ENCODE results near the gene ANKRD39.
"Not testable (repeated sequence)": the region's sequence is repeated elsewhere in the genome, so short reads cannot be mapped to it uniquely, and the experiment has no call there.

ANKRD39 gene, protein sequence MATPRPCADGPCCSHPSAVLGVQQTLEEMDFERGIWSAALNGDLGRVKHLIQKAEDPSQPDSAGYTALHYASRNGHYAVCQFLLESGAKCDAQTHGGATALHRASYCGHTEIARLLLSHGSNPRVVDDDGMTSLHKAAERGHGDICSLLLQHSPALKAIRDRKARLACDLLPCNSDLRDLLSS

DNA sequence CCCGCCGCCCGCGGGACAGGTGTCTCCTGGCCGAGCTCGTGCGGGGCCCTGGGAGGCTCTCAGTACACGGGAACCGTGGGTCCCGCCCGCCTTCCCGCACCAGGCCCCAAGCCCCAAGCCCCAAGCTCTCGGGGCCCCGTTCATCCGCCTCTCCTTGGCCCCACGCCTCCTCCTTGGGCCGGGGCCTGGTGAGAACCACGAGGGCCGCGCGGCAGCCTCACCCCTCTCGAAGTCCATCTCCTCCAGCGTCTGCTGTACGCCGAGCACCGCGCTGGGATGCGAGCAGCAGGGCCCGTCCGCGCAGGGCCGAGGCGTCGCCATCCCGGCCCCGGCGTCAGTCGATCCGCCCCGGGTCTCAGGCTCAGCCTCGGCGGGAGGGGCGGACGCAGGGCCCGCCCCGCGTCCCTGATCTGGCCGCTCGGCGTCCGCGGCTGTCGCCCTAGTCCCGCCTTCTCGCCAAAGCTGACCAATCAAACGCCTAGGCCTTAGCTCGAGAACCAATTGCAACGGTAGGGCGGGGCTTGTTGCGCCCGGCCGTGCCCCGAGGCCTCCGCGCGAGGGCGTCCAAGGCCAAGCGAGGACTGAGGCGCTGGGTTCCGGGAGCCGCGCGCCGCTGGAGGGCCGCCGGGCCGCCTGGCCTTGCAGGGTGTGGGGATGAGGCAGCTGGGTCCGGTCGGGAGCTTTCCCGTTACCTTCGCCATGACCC is at the start of gene ANKRD39:
Gene ANKRD39, minus strand, starts transcription at position 350 of the 706 bp plus-strand sequence. Its CDS starts 29 bp downstream, at position 321.
- in situ Hi-C loops (cut with MboI; ENCODE audit: low pct_unique_long_range_greater_than_20kb, low sequenced_read_pairs): loop anchor here (10.0 kb wide), 1 partner anchor 97 kb away; no protein-coding TSS in a partner anchor
- DNase-seq: peak; percentile 98

DNA sequence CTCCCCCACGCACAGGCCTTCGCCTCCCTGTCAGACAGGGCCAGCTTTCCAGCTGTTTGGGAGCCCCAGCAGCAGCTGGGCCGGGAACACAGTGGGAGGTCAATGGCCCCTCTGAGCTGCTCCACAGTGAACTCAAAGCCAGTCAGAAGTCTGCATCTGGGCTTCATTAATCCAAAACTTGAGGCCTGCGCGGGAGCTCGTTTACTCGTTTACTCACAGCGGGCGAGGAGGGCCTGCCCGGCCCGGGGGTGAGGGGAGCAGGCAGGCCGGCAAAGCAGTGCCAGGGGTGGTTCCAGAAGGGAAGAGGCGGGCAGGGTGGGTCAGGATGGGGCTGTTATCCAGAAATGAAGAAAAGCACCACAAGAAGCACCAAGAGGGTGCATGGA is 48.9 kb upstream of the ANKRD39 start:
- DNase-seq: no peak
- in situ Hi-C loops (cut with MboI; ENCODE audit: low pct_unique_long_range_greater_than_20kb, low sequenced_read_pairs): no loop called here

DNA sequence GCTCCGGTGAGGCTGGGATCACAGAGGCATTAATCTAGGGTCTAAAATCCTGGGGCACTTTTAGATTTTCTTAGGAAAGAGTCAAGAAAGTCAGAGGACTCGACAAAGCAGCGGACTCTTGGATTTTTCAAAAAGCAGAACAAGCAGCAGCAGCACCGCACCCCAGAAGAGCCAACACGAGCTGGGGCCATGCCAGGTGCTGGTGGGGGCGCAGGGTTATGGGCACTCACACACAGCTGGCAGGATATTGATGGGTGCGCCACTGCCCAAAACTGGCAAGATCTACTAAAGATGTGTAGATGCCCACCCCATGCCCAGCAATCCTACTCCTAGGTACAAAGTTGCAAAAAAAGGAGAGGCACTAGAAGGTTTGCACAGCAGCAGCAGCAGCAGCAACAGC is 46.0 kb upstream of the ANKRD39 start:
- no peak for DNase-seq
- in situ Hi-C loops (cut with MboI; ENCODE audit: low pct_unique_long_range_greater_than_20kb, low sequenced_read_pairs): no loop called here

DNA sequence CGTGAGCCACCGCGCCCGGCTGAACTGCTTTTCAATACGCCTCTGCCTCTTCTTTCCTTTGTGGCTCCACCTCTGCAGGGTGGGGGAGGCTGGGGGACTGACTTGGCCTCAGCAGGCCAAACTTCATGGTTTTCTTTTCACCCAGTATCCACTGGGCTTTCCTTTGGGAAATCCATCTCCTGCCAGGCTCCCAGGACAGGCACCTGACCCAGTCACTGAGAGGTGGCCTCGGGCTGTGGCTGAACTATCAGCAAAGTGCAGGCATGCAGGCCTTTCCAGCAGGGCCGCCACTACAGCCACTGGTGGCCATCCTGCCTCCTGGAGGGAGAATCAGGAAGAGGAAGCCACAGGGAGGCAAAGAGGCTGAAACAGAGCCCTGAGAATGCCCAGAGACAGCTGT is 45.5 kb upstream of the ANKRD39 start:
- DNase-seq: no peak
- in situ Hi-C loops (cut with MboI; ENCODE audit: low pct_unique_long_range_greater_than_20kb, low sequenced_read_pairs): no loop called here

DNA sequence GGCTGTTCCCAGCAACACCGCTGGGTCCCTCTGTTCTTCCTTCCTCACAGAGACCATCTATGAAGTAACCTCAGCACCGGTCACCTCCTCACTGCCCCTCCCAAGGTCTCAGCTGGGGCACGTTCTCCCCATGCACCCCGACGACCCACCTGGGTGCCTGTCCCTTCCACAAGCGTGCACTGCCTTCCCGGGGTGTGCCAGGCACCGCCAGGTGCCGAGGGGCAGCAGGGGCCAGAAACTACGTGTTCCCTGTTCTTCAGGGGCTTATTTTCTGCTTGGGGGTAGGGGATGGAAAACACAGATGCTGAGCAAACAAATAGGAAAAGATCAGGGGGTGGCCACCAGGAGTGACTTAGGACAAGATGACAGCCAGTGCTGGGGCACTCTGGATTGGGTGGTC is 42.4 kb upstream of the ANKRD39 start:
- in situ Hi-C loops (cut with MboI; ENCODE audit: low pct_unique_long_range_greater_than_20kb, low sequenced_read_pairs): no loop called here
- no peak for DNase-seq

DNA sequence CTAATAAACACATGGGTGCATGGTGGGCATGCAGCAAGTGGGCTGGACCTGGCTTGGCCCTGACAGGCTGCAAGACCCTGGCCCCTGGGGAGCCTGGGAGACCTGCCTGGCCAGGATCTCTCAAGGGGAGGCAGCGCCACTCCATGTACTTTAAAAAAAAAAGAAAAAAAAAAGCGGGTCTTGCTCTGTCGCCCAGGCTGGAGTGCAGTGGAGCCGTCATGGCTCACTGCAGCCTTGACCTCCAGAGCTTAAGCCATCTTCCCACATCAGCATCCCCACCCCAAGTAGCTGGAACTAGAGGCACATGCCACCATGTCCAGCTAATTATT is 41.6 kb upstream of the ANKRD39 start:
- DNase-seq: no peak
- in situ Hi-C loops (cut with MboI; ENCODE audit: low pct_unique_long_range_greater_than_20kb, low sequenced_read_pairs): no loop called here

DNA sequence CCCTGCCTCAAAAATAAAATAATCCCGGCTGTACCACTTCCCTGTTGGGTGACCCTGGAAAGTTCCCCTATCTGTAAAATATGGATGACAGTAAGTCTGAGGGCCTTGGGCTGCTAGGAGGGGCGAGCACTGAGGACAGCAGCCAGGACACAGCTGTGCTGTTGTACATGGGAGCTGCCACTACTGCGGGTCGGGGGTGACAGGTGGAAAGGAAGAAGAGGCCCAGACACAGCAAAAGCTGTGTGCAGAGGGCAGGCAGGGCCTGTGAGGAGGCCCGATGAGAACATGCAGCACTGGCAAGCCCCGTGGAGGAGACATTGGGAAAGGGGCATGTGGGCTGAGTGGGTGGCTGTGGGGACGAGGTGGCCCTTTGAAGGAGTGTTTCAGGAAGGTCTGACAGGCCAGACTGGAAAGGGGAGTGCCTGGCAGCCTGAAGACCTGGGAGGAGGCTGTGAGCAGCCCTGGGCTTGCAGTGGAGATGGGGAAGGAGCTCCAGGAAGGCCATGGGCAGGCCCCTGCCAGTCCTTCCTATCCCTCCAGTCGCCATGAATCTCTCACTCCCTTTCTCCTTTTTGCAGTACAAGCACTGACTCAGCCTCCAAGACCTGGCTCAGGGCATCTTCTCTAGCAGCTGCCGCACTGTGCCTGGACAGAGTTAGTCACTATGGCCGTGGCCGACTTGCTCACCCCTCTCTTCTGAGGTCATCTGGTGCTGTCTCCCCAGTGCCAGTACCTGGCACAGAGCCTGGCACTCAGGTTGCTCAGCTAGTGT is 41.0 kb upstream of the ANKRD39 start:
- no peak for DNase-seq
- in situ Hi-C loops (cut with MboI; ENCODE audit: low pct_unique_long_range_greater_than_20kb, low sequenced_read_pairs): no loop called here

DNA sequence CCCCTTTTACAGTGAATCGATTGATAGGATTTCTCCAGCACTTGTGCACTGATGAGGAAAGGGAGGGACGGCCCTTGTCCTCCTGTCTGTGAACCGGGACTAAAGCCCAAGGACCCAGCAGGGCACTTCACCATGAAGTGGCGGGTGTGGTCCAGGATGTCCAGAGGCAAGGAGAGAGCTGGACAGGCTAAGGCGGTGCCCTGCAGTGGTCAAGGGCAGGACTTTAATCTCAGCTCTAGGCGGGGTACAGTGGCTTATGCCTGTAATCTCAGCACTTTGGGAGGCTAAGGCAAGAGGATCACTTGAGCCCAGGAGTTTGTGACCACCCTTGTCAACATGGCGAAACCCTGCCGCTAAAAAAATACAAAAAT is 40.3 kb upstream of the ANKRD39 start:
- in situ Hi-C loops (cut with MboI; ENCODE audit: low pct_unique_long_range_greater_than_20kb, low sequenced_read_pairs): no loop called here
- DNase-seq: no peak

DNA sequence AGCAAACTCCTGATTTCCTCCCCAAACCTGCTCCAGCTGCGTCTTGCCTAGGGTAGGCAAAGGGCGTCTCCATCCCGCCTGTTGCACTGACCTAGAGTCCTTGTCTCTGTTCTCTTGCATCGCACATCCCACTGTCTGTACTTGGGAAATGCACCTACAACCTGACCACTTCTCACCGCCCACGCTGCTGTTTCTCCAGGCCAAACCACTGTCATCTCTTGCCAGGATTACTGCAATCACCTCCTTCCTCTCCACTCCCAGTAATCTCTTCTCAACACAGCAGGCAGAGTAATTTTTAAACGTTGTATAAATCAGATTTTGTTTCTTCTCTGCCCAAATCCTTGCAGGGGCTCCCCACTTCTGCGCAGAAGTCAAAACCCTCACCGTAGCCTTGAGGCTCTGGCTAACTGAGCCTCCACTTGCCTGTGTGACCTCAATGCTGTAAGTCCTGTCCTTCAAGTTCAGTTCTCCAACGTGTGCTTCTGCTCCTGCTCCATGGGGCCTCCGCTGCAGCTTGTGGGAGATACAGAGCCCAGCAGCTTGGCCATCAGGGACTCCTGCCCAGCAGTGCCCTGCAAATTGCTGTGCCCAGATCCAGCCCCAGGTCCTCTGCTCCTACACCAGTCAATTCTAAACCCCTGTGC is 39.8 kb upstream of the ANKRD39 start:
- DNase-seq: no peak
- in situ Hi-C loops (cut with MboI; ENCODE audit: low pct_unique_long_range_greater_than_20kb, low sequenced_read_pairs): no loop called here

DNA sequence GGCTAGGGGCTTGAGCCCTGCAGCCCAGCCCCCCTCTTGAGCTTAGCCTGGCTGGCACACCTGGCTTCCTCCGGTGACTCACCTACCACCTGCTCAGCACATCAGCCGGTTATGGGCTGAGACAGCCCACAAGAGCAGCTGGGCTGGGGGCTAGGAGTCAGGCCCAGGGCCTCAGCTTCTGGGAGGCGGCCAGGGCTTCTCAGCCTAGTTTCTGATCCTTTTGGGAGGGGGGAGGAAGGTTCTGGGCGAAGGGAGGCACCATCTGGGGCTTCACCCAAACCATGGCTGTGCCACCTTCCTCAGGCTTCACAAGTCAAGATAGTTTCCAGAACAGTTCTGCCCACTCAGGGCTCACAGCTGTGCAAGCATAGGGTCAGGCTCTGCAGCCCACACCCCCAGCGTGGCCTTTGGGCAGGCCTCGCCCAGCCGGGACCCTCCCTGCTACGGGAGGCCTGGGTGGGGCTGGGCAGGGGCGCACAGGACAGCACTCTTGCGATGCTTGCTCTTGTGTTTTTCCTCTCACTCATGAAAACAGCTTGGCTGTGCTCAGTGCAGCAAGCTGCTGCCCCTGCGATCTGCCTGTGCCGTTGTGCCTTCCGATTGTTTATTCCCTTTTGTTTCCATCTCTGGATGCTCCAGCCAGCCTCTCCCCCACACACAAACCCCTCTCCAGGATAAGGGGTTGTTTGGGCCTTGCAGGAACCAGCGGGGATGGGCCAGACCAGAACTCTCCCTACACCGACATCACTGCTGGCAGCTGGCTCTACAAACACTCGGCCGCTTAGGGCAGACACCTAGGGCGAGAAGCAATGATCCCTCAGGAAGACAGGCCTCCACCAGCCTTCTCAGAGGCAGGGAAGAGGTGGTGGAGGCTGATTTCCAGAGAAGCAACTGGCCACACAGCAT is 38.2 kb upstream of the ANKRD39 start:
- in situ Hi-C loops (cut with MboI; ENCODE audit: low pct_unique_long_range_greater_than_20kb, low sequenced_read_pairs): no loop called here
- no peak for DNase-seq

DNA sequence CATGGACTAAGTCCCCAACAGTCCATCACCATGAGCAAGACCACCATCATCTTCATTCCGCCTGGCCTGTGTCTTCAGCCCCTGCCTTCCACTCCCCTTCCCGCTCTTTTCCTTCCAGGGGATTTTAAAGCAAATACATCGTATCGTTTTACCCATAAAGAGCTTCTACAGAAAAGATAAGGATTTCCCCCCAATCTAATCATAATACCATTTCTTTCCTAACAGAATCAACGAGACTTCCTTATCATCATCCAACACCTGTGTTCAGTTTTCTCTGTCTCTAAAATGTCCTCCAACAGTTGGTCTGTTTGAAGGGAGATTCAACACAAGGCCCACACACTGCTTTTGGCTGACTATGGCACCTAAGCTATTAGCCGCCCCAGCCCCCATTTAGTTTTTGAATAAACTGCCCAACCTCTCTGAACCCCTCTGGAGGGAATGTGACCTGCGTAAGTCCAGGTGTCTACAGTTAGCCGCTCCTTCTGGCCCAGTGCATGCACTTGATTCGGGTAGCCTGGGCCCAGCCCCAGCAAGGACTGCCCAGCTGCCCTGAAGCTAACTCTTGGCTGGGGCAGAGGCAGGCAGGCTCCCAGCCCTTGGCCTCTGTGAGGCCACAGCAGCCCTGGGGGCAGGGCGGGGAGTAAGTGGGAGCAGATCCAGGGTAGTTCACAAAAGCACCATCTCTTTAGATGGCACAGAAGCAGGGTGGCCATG is 37.4 kb upstream of the ANKRD39 start:
- in situ Hi-C loops (cut with MboI; ENCODE audit: low pct_unique_long_range_greater_than_20kb, low sequenced_read_pairs): no loop called here
- DNase-seq: no peak

DNA sequence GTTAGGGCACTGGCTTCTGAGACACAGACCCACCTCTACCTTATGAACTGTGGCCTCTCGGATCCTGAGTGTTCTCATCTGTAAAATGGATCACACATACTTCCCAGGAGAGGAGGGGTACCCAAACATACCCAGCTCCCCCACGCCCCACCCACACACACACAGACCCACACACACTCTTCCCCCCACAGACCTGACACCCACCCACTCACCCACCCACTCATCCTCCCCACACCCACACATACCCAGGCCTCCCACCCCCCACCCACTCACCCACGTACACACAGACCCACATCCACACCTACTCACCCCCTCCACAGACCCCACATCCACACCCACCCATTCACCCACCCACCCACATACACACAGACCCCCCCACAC is 36.3 kb upstream of the ANKRD39 start:
- DNase-seq: no peak
- in situ Hi-C loops (cut with MboI; ENCODE audit: low pct_unique_long_range_greater_than_20kb, low sequenced_read_pairs): no loop called here

DNA sequence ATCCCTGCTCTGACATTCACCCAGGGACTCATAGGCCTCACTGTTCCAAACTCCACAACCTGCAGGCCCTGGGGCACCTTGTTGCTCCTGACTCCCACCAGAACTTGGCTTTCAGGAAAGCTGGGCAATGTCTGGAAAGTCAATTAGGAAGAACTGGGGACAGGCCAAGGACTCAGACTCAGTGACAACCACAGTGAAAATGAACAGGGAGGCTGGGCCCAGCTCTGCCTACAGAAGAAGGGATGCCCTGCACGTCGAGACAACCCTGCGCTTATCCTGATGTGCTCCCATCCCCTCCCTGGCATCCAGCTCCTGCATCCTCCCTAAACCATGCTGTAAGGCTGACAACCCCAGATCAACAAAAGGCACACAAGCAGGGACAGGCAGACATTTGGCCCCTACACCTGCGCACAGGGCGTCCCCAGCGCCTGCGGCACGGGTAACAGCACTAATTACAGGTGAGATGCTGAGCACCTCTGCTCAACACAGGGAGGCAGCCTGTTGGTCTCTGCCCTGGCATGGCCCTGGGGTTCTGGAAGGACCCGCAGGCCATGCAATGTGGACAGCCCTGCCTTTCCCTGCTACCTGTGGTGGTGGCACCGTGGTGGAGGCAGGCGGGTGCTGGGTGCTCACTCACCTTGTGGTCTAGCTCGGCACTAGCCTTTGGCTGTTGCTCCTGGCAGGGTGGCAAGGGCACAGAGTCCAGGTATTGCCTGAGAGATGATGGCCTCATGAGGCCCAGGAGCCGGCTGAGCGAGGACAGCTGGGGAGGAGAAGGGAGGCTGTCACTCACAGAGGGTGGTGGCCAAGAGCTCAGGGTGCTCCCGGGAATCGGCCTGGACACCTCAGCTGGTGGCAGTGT is 35.7 kb upstream of the ANKRD39 start:
- in situ Hi-C loops (cut with MboI; ENCODE audit: low pct_unique_long_range_greater_than_20kb, low sequenced_read_pairs): no loop called here
- no peak for DNase-seq

DNA sequence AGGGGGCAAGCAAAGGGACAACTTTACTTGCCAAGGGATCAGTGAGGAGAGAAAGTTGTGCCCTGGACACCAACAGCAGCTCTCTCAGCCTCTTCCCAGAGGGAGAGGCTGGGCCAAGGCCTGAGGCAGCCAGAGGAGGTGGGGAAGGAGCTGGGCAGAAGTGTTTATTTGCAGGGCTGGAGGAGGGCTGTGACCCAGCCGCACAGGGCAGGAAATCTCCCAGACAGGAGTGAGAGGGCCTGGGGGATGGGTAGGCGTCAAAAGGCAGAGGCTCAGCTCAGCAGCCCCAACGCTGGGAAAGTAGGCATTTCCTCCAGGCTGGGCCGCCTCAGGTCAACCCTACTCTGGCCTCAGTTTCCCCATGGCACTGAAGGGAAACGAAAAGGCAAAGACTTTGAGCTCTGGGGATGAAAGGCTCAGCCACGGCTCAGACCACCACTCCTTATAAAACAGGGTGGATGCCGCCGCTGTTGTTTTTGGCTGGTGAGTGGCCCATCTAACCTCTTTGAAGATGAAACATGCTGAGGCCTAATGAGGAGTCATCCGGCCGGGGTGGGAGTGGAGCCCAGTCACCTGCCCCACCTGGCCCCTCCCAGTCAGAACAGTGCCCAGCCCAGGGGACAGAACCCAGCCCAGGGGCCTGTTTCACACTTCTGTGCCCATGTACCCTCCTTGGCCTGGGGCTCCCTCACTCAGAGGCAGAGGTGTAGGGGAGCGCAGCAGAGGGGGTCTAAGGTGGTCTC is 33.9 kb upstream of the ANKRD39 start:
- in situ Hi-C loops (cut with MboI; ENCODE audit: low pct_unique_long_range_greater_than_20kb, low sequenced_read_pairs): no loop called here
- no peak for DNase-seq

DNA sequence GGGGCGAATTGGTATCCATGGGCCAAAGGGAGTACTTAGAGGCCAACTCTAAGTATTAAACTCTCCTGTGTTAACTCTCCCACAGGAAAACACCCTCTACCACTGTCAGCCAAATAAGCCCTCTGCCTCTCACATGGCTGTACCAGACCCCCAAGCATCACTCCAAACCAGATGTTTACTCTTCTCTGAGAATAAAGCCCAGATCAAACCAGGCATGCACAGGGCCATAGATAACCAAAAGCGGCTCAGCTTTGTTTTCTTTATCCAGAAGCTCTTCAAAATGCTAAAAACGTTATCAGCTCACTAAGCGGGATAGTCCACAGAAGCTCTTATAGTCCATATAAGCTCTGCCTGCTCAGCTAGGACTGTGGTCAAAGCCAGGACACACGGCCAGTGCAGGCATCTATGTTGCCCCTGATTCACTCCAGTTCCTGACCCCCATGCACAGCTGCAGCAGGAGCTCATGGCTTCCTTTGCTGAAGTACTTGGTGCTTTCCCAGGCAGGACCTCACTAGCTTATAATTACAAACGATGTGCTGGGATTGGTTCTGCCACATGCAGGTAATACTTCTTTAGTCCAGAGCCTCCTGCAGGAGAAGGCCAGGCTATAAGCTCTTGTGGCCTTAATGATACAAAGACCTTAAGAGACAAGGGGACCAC is 33.0 kb upstream of the ANKRD39 start:
- in situ Hi-C loops (cut with MboI; ENCODE audit: low pct_unique_long_range_greater_than_20kb, low sequenced_read_pairs): no loop called here
- no peak for DNase-seq

DNA sequence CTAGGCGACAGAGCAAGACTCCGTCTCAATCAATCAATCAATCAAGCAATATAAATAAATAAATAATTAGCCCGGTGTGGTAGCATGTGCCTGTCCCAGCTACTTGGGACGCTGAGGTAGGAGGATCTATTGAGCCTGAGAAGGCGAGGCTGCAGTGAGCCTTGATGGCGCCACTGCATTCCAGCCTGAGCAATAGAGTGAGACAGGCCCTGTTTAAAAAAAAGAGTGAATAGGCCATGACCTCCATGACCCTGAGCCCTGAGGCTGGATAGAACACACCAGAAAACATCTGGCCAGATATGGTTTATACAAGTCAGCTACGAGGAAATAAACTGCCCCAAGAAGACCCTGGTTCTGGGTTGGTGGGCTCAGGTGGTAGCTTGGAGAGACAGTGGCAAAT is 32.4 kb upstream of the ANKRD39 start:
- no peak for DNase-seq
- in situ Hi-C loops (cut with MboI; ENCODE audit: low pct_unique_long_range_greater_than_20kb, low sequenced_read_pairs): no loop called here

DNA sequence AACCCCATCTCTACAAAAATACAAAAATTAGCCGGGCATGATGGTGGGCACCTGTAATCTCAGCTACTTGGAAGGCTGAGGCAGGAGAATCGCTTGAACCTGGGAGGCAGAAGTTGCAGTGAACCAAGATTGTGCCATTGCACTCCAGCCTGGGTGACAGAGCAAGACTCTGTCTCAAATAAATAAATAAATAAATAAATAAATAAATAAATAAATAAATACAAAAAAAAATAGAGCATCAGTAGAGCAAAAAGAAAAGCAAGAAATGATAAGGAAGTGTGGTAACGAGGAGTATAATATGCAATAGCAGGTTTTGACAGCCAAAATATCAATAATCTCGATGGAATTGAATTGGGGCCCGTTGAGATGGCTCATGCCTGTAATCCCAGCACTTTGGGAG is 31.7 kb upstream of the ANKRD39 start:
- DNase-seq; in situ Hi-C loops (cut with MboI; ENCODE audit: low pct_unique_long_range_greater_than_20kb, low sequenced_read_pairs): not testable (repeated sequence)
